Activated CD4-positive, alpha-beta T cell treated with anti-CD3 and anti-CD28 coated beads for 36 hours (primary cell): Measurements from ENCODE around the gene NSD1. TPM values are rescaled to one million over a fixed set of nuclear protein-coding genes. Genes with fewer than 3 reads are reported as not detected.

Experiments used
- ATAC-seq: fragments of 200-7000 bp; cut with Tn5 transposase; one replicate; pipeline ENCODE4 v1.10.0; 2021; ENCODE audit warnings: mild to moderate bottlenecking, moderate library complexity
- CTCF ChIA-PET: fragments of 350-600 bp; sonication (Branson Sonifier 250); formaldehyde crosslinking; loops from one replicate; lab custom pipeline; 2021; ENCODE audit warnings: antibody characterized with exemption; lab: Charles Lee
- POLR2A ChIA-PET: fragments of 350-600 bp; sonication (Branson Sonifier 250); formaldehyde crosslinking; loops from one replicate; lab custom pipeline; 2021; ENCODE audit warnings: antibody characterized with exemption, inconsistent platforms; lab: Charles Lee
- DNase-seq: peaks from one replicate; pipeline ENCODE4 v3.0.0-alpha.2; 2020
- H3K27ac Mint-ChIP-seq: one replicate; pipeline ENCODE4 v1.8.0; 2021; ENCODE audit warnings: mixed read lengths
- H3K27me3 Mint-ChIP-seq: one replicate; pipeline ENCODE4 v1.8.0; 2021; ENCODE audit warnings: mixed read lengths
- H3K36me3 Mint-ChIP-seq: one replicate; pipeline ENCODE4 v1.8.0; 2021; ENCODE audit warnings: low read depth, mixed read lengths
- H3K4me1 Mint-ChIP-seq: one replicate; pipeline ENCODE4 v1.8.0; 2021; ENCODE audit warnings: mixed read lengths
- H3K4me3 Mint-ChIP-seq: one replicate; pipeline ENCODE4 v1.8.0; 2021; ENCODE audit warnings: mild to moderate bottlenecking, moderate library complexity, mixed read lengths
- H3K9me3 Mint-ChIP-seq: one replicate; pipeline ENCODE4 v1.8.0; 2021; ENCODE audit warnings: low read depth, mixed read lengths
- intact Hi-C, 2 experiments: fragments of 100-400 bp; cut with DNase I in 1 of 2; cut with micrococcal nuclease in 1 of 2; formaldehyde crosslinking; loops; one replicate each; pipeline versions ENCODE4 v1.14.2 to v1.15.1; 2022 to 2024; cut with DNase I, micrococcal nuclease
- total RNA-seq, 2 experiments: library from RNA; stranded (reverse); gene quantifications; one replicate each; pipeline ENCODE4 v1.2.3, GENCODE V29; 2021

Gene NSD1
- total RNA-seq, 2 experiments from 2014 or later = 65.6 to 68.2 TPM

DNA sequence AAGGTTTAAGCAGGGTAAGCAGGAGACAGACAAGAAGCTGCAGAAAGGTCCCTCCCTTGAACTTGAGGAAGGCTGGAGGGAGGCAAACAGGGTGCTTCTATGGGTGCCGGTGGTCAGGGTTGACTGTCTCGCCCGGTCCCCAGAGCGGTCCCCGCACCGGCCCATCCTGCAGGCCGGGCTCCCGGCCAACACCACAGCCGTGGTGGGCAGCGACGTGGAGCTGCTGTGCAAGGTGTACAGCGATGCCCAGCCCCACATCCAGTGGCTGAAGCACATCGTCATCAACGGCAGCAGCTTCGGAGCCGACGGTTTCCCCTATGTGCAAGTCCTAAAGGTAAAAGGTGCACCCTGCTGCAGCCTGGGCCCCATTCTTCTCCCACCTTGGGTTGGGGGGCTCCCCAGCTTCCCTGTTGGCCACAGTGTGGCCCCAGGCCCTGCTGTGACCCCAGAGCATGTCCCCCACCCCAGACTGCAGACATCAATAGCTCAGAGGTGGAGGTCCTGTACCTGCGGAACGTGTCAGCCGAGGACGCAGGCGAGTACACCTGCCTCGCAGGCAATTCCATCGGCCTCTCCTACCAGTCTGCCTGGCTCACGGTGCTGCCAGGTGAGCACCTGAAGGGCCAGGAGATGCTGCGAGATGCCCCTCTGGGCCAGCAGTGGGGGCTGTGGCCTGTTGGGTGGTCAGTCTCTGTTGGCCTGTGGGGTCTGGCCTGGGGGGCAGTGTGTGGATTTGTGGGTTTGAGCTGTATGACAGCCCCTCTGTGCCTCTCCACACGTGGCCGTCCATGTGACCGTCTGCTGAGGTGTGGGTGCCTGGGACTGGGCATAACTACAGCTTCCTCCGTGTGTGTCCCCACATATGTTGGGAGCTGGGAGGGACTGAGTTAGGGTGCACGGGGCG is 41.1 kb upstream of the NSD1 start:
- H3K4me3 Mint-ChIP-seq = no peak overlapping the region
- peaks cover 2% of the 10 kb centered on the region for H3K4me1 Mint-ChIP-seq
- ChIA-PET CTCF (interaction anchor here (1.0 kb wide), 1 partner anchor 172 kb away, joined by 5 read pairs; no protein-coding TSS in a partner anchor), POLR2A (no interaction called here)
- no peaks in the 10 kb centered on the region for H3K36me3 Mint-ChIP-seq
- ATAC-seq = no peak
- intact Hi-C loops = no loop called here
- DNase-seq = no peak
- H3K27me3 Mint-ChIP-seq = peaks cover 6% of the 10 kb centered on the region
- H3K27ac Mint-ChIP-seq = no peak overlapping the region
- H3K9me3 Mint-ChIP-seq = no peaks in the 10 kb centered on the region

DNA sequence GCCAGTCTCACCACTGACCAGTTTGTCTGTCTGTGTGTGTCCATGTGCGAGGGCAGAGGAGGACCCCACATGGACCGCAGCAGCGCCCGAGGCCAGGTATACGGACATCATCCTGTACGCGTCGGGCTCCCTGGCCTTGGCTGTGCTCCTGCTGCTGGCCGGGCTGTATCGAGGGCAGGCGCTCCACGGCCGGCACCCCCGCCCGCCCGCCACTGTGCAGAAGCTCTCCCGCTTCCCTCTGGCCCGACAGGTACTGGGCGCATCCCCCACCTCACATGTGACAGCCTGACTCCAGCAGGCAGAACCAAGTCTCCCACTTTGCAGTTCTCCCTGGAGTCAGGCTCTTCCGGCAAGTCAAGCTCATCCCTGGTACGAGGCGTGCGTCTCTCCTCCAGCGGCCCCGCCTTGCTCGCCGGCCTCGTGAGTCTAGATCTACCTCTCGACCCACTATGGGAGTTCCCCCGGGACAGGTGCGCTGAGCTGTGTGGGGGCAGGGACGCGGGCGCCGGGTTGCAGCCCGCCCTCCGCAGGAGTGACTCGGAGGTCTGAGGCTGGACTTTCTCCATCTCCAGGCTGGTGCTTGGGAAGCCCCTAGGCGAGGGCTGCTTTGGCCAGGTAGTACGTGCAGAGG is 40.4 kb upstream of the NSD1 start:
- no peak for ATAC-seq
- no peak overlapping the region for H3K4me3 Mint-ChIP-seq
- CTCF ChIA-PET = interaction anchor here (1.0 kb wide), 1 partner anchor 171 kb away, joined by 5 read pairs; no protein-coding TSS in a partner anchor

DNA sequence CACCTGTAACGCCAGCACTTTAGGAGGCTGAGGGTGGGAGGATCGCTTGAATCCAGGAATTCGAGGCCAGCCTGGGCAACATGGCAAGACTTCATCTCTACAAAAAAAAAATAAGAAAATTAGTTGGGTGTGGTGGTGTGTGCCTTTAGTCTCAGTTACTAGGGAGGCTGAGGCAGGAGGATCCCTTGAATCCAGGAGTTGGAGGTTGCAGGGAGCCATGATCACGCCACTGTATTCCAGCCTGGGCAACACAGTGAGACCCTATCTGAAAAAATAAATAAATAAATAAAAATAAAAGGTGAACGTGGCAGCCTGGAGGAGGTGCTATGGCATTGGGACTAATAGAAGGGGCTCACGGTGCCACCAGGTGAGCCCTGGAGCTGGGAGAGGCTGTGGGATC is 39.8 kb upstream of the NSD1 start:
- no peak for DNase-seq
- ChIA-PET CTCF (interaction anchor here (1.0 kb wide), 1 partner anchor 170 kb away, joined by 5 read pairs; no protein-coding TSS in a partner anchor), POLR2A (no interaction called here)
- intact Hi-C loops = no loop called here
- no peaks in the 10 kb centered on the region for H3K9me3 Mint-ChIP-seq
- H3K27ac Mint-ChIP-seq = no peak overlapping the region
- H3K4me1 Mint-ChIP-seq = no peaks in the 10 kb centered on the region
- no peaks in the 10 kb centered on the region for H3K36me3 Mint-ChIP-seq
- no peak for ATAC-seq
- peaks cover 2% of the 10 kb centered on the region for H3K27me3 Mint-ChIP-seq
- H3K4me3 Mint-ChIP-seq = no peak overlapping the region

More for the DNA sequence above, 40.4 kb upstream of the NSD1 start:
- H3K4me1 Mint-ChIP-seq = no peaks in the 10 kb centered on the region
- intact Hi-C loops = no loop called here
- DNase-seq = no peak
- H3K27me3 Mint-ChIP-seq = peaks cover 3% of the 10 kb centered on the region
- POLR2A ChIA-PET = no interaction called here
- H3K27ac Mint-ChIP-seq = no peak overlapping the region
- H3K9me3 Mint-ChIP-seq = no peaks in the 10 kb centered on the region
- no peaks in the 10 kb centered on the region for H3K36me3 Mint-ChIP-seq

DNA sequence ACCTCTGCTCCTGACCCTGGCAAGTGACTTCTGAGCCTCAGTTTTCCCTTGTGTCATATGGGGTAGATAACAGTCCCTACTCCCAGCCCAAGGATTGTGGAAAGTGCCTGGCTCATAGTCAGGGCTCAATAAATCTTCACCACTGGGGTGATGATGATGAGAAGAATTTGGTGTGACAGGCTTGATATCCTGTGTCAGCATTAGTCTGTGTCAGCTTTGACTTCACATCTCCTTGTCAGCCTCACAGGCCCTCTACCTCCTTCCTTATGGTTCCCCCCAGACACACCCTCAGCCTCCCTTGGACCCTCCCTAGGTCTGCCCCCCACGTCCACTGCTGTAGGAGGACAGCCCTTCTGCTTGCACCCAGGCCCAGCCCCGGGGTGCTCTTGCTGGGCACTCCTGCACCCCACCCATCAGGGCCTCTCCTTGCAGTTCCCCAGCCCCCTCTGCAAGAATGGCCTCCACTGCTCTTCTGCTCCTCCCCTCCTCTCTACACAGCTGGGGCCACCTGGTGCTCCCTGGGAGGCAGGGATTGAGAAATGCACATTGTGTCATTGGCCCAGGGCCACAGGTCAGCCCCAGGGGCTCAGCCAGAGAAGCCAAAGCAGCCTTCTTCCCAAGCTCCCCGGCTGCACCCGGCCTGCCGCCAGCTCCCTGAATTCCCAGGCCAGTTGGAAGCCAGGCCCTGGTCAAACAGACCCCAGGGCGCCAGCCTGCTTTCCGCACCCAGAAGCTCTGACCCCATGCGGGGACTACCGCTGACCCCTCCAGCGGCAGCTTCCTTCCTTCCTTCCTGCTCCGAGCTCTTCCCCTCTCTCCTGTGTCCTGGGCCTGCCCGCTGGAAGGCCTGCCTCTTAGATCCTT is 39.1 kb upstream of the NSD1 start:
- Mint-ChIP-seq H3K36me3 (no peaks in the 10 kb centered on the region), H3K4me1 (no peaks in the 10 kb centered on the region), H3K9me3 (no peaks in the 10 kb centered on the region), H3K27ac (no peak overlapping the region), H3K27me3 (peaks cover 2% of the 10 kb centered on the region), H3K4me3 (no peak overlapping the region)
- DNase-seq (no peak), ATAC-seq (no peak)
- CTCF ChIA-PET = interaction anchor here (0.5 to 1.0 kb wide), 2 partner anchors 50 to 473 kb away, joined by 3 to 4 read pairs; no protein-coding TSS in a partner anchor
- POLR2A ChIA-PET = interaction anchor here (0.5 kb wide), 1 partner anchor 1142 kb away, joined by 7 read pairs; no protein-coding TSS in a partner anchor
- intact Hi-C loops = no loop called here

DNA sequence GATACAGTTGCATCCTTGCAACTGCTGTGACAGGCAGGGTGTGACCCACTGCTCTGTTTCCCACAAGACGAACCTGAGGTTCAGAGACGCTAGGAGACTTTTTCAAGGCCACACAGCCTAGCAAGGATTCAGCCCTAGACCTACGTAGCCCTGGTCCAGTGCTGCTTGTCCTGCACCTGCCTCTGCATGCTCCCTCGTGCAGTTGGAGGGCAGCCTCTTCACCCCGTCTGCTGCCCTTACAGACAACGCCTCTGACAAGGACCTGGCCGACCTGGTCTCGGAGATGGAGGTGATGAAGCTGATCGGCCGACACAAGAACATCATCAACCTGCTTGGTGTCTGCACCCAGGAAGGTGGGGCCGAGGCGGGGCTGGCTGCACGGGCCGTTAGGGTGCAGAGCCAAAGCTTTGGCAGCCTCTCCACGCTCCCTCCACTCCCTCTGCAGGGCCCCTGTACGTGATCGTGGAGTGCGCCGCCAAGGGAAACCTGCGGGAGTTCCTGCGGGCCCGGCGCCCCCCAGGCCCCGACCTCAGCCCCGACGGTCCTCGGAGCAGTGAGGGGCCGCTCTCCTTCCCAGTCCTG is 38.4 kb upstream of the NSD1 start:
- Mint-ChIP-seq H3K36me3 (no peaks in the 10 kb centered on the region), H3K27ac (no peak overlapping the region), H3K4me3 (no peak overlapping the region), H3K4me1 (no peaks in the 10 kb centered on the region), H3K9me3 (no peaks in the 10 kb centered on the region), H3K27me3 (no peaks in the 10 kb centered on the region)
- intact Hi-C loops = no loop called here
- ATAC-seq (no peak), DNase-seq (no peak)
- ChIA-PET POLR2A (interaction anchor here (0.6 kb wide), 1 partner anchor 57 kb away, joined by 3 read pairs; no protein-coding TSS in a partner anchor), CTCF (interaction anchor here (0.5 to 1.0 kb wide), 2 partner anchors 50 to 473 kb away, joined by 3 to 4 read pairs; no protein-coding TSS in a partner anchor)

DNA sequence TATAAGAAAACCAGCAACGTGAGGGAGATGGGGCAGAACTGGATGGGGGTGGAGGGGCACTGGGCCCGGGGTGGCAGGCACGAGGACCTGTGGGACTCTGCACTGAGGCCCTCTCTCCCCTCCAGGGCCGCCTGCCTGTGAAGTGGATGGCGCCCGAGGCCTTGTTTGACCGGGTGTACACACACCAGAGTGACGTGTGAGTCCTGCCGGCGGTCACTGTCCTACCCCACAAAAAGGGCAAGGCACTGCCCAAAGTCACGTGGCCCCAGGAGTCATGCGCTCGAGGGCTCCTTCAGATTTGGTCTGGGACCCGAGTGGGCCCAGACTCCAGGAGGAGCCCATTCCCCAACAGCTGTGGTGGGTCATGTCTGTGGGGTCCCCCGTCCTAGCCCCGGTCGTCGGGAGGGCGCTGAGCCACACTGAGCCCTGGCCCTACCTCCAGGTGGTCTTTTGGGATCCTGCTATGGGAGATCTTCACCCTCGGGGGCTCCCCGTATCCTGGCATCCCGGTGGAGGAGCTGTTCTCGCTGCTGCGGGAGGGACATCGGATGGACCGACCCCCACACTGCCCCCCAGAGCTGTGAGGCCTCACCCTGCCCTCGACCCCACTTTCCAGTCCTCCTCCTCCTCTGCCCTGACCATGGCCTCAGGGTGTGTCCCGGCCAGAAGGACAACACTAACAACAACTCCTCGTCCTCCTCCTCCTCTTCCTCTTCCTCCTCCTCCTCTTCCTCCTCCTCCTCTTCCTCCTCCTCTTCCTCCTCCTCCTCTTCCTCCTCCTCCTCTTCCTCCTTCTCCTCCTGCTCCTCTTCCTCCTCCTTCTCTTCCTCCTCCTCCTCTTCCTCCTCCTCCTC is 37.2 kb upstream of the NSD1 start:
- no peak for ATAC-seq
- H3K4me3 Mint-ChIP-seq = no peak overlapping the region
- no peak for DNase-seq
- no peaks in the 10 kb centered on the region for H3K4me1 Mint-ChIP-seq
- POLR2A ChIA-PET = no interaction called here
- CTCF ChIA-PET = no interaction called here
- H3K36me3 Mint-ChIP-seq = no peaks in the 10 kb centered on the region
- no peak overlapping the region for H3K27ac Mint-ChIP-seq
- H3K27me3 Mint-ChIP-seq = no peaks in the 10 kb centered on the region
- intact Hi-C loops = no loop called here
- no peaks in the 10 kb centered on the region for H3K9me3 Mint-ChIP-seq

DNA sequence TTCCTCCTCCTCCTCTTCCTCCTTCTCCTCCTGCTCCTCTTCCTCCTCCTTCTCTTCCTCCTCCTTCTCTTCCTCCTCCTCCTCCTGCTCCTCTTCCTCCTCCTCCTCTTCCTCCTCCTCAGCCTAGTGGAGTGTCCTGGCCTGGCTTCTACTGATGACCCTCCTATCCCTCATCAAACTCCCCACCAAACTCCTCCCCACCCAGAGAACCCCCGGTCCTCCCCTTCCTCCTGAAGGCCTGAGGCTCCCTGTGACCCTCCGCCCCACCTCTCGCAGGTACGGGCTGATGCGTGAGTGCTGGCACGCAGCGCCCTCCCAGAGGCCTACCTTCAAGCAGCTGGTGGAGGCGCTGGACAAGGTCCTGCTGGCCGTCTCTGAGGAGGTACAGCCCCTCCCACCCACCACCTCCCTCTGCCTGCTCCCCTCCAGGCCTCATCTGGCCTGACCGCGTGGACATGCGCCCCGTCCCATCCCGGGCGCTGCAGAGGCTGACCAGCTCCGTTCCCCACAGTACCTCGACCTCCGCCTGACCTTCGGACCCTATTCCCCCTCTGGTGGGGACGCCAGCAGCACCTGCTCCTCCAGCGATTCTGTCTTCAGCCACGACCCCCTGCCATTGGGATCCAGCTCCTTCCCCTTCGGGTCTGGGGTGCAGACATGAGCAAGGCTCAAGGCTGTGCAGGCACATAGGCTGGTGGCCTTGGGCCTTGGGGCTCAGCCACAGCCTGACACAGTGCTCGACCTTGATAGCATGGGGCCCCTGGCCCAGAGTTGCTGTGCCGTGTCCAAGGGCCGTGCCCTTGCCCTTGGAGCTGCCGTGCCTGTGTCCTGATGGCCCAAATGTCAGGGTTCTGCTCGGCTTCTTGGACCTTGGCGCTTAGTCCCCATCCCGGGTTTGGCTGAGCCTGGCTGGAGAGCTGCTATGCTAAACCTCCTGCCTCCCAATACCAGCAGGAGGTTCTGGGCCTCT is 36.3 kb upstream of the NSD1 start:
- no peaks in the 10 kb centered on the region for H3K4me1 Mint-ChIP-seq
- no peaks in the 10 kb centered on the region for H3K9me3 Mint-ChIP-seq
- H3K27me3 Mint-ChIP-seq = no peaks in the 10 kb centered on the region
- no peak overlapping the region for H3K27ac Mint-ChIP-seq
- POLR2A ChIA-PET = no interaction called here
- intact Hi-C loops = no loop called here
- H3K4me3 Mint-ChIP-seq = no peak overlapping the region
- H3K36me3 Mint-ChIP-seq = no peaks in the 10 kb centered on the region
- no peak for DNase-seq
- no peak for ATAC-seq
- CTCF ChIA-PET = interaction anchor here (1.0 to 1.1 kb wide), 2 partner anchors 17 to 25 kb away, joined by 3 read pairs; no protein-coding TSS in a partner anchor

DNA sequence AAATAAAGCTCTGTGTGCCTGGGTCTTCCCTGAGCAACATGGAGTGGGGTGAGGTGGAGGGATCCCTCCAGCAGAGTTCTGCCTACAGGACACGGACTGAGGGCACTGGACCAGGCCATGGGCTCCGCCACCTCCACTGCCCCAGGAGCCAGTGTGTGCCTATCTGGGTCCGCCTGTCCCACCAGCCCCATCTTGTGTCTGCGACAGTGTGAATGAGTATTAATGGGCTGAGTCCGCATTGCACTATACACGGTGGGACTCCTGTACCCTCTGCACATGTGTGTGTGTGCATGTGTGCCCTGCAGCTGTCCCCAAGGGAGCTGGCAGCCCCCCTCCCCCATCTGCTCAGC is 35.5 kb upstream of the NSD1 start:
- ChIA-PET CTCF (interaction anchor here (1.0 to 1.1 kb wide), 2 partner anchors 16 to 26 kb away, joined by 3 read pairs; no protein-coding TSS in a partner anchor), POLR2A (no interaction called here)
- no peak for DNase-seq
- Mint-ChIP-seq H3K9me3 (no peaks in the 10 kb centered on the region), H3K4me3 (no peak overlapping the region), H3K36me3 (no peaks in the 10 kb centered on the region), H3K4me1 (no peaks in the 10 kb centered on the region), H3K27me3 (no peaks in the 10 kb centered on the region), H3K27ac (no peak overlapping the region)
- ATAC-seq = no peak
- intact Hi-C loops = no loop called here

DNA sequence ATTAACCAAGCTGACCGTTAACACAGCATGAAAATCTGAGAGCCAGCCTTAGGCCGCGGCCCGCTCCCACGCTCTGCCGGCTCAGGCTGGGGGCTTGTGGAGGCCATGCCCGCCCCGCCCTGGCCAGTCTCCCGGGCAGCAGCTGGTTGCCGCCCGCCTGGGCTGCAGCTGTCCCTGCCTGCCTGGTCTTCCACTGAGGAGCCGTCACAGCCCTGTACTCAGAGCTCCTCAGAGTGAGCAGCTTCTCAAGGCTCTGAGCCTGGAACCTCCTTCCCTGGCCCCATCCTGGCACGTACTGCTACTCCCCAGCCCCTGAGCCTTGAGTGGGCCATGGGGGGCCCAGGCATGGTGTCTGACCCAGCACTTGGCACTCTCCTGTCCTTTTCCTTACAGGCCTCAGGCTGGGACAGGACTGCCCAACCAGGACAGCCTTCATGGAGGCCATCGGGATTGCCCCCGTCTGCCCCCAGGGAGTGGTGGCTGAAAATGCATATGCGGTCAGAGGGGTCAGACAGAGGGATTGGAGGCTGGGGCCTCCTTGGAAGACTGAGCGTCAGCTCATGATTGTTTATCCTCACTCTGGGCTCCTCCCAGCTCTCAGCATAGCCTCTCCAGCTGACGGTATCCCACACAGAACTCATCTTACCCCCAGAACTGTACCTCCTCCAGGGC is 35.0 kb upstream of the NSD1 start:
- Mint-ChIP-seq H3K4me1 (no peaks in the 10 kb centered on the region), H3K9me3 (no peaks in the 10 kb centered on the region), H3K27ac (no peak overlapping the region), H3K27me3 (no peaks in the 10 kb centered on the region), H3K4me3 (no peak overlapping the region), H3K36me3 (no peaks in the 10 kb centered on the region)
- CTCF ChIA-PET = interaction anchor here (1.1 kb wide), 1 partner anchor 26 kb away, joined by 3 read pairs; no protein-coding TSS in a partner anchor
- intact Hi-C loops = no loop called here
- DNase-seq (no peak), ATAC-seq (no peak)
- POLR2A ChIA-PET = no interaction called here
